PC-9 (cell line): ENCODE data around the gene TSPAN31. TPM values are rescaled to one million over a fixed set of nuclear protein-coding genes. Genes with fewer than 3 reads are reported as not detected.
A peak's percentile ranks its signal among the peaks of the same experiment; 100 is the strongest.

Experiments
- BruUV-seq: library from RNA; stranded (reverse); fragments of 400-500 nt; replicated peaks from 2 replicates; lab custom pipeline; 2021; lab: Mats Ljungman, UMichigan
- CTCF ChIA-PET: fragments of 300-600 bp; sonication (Branson Sonifier 250); formaldehyde crosslinking; loops from one replicate; lab custom pipeline; 2022; ENCODE audit warnings: antibody characterized with exemption; lab: Charles Lee
- POLR2A ChIA-PET: fragments of 300-600 bp; sonication (Branson Sonifier 250); formaldehyde crosslinking; loops from one replicate; lab custom pipeline; 2022; ENCODE audit warnings: antibody characterized with exemption; ENCODE audit not compliant: unreplicated experiment; lab: Charles Lee
- DNase-seq, 2 experiments: peaks; one replicate each; pipeline versions ENCODE4 v3.0.0 to v3.0.0-alpha.2; 2015 to 2022; ENCODE audit warnings: mixed read lengths in 1 of 2
- H2AFZ ChIP-seq: fragments of 200-600 bp; sonication (generic); 2 replicates; pipeline ENCODE4 v1.8.1; 2017; ENCODE audit warnings: antibody characterized with exemption
- H3F3A ChIP-seq: fragments of 200-600 bp; sonication (generic); 2 replicates; pipeline ENCODE4 v1.8.1; 2017; ENCODE audit warnings: antibody characterized with exemption, mild to moderate bottlenecking, low read depth; ENCODE audit not compliant: insufficient read depth
- H3K27ac ChIP-seq: fragments of 200-600 bp; sonication (generic); 2 replicates; pipeline ENCODE4 v1.6.1; 2016; ENCODE audit warnings: mixed run types
- H3K27me3 ChIP-seq: fragments of 200-600 bp; sonication (generic); 2 replicates; pipeline ENCODE4 v1.6.1; 2016; ENCODE audit warnings: low read depth, mixed run types; ENCODE audit not compliant: insufficient read depth
- H3K36me3 ChIP-seq: fragments of 200-600 bp; sonication (generic); 2 replicates; pipeline ENCODE4 v1.6.1; 2016; ENCODE audit warnings: low read depth, mixed run types
- H3K4me1 ChIP-seq: fragments of 200-600 bp; sonication (generic); replicated peaks from 2 replicates; pipeline ENCODE4 v1.6.1; 2016; ENCODE audit warnings: mixed run types; ENCODE audit not compliant: insufficient read depth
- H3K4me2 ChIP-seq: fragments of 200-600 bp; sonication (generic); 2 replicates; pipeline ENCODE4 v1.6.1; 2017; ENCODE audit warnings: mixed run types
- H3K4me3 ChIP-seq: fragments of 200-600 bp; sonication (generic); 2 replicates; pipeline ENCODE4 v1.6.1; 2016; ENCODE audit warnings: mixed run types
- H3K79me2 ChIP-seq: fragments of 200-600 bp; sonication (generic); 2 replicates; pipeline ENCODE4 v1.6.1; 2017; ENCODE audit warnings: low read depth, mixed run types
- H3K9me2 ChIP-seq: fragments of 200-600 bp; sonication (generic); 2 replicates; pipeline ENCODE4 v1.8.1; 2017; ENCODE audit warnings: mild to moderate bottlenecking; ENCODE audit not compliant: insufficient read depth
- H3K9me3 ChIP-seq: fragments of 200-600 bp; sonication (generic); 2 replicates; pipeline ENCODE4 v1.8.1; 2016; ENCODE audit warnings: low read depth; ENCODE audit not compliant: insufficient read depth
- H4K20me1 ChIP-seq: fragments of 200-600 bp; sonication (generic); 2 replicates; pipeline ENCODE4 v1.8.1; 2017; ENCODE audit not compliant: insufficient read depth
- EZH2 ChIP-seq: fragments of 200-600 bp; sonication (generic); IDR thresholded peaks from 2 replicates; pipeline ENCODE4 v1.8.0; 2017; ENCODE audit warnings: antibody characterized with exemption, low read depth
- intact Hi-C: fragments of 100-400 bp; cut with micrococcal nuclease; formaldehyde crosslinking; loops from one replicate; pipeline ENCODE4 v1.10.0; 2022; ENCODE audit not compliant: unreplicated experiment
- total RNA-seq: library from RNA; stranded (reverse); gene quantifications from 2 replicates; pipeline ENCODE4 v1.2.3, GENCODE V29; 2021
- TF ChIP-seq, protein P1 (sequence below): fragments of 200-600 bp; sonication (generic); conservative IDR thresholded peaks from 2 replicates; pipeline ENCODE4 v1.6.1; 2017; ENCODE audit warnings: mixed run types, antibody characterized with exemption, mild to moderate bottlenecking, moderate library complexity

Gene TSPAN31
- total RNA-seq, 1 experiment from 2014 or later = 18.2 TPM

DNA sequence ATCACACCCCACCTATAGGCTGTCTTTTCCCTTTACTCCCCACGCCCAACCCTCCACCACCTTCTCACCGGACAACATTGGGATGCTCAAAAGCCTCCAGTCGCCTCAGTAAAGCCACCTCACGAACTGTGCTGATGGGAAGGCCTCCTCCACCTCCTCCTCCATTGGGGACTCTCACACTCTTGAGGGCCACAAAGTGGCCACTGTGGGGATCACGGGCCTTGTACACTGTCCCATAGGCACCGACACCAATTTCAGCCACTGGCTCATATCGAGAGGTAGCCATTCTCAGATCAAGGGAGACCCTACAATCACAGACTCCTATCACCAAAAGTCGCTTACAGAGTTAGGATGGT is 6.6 kb downstream of the TSPAN31 start:
- intact Hi-C loops = no loop called here

DNA sequence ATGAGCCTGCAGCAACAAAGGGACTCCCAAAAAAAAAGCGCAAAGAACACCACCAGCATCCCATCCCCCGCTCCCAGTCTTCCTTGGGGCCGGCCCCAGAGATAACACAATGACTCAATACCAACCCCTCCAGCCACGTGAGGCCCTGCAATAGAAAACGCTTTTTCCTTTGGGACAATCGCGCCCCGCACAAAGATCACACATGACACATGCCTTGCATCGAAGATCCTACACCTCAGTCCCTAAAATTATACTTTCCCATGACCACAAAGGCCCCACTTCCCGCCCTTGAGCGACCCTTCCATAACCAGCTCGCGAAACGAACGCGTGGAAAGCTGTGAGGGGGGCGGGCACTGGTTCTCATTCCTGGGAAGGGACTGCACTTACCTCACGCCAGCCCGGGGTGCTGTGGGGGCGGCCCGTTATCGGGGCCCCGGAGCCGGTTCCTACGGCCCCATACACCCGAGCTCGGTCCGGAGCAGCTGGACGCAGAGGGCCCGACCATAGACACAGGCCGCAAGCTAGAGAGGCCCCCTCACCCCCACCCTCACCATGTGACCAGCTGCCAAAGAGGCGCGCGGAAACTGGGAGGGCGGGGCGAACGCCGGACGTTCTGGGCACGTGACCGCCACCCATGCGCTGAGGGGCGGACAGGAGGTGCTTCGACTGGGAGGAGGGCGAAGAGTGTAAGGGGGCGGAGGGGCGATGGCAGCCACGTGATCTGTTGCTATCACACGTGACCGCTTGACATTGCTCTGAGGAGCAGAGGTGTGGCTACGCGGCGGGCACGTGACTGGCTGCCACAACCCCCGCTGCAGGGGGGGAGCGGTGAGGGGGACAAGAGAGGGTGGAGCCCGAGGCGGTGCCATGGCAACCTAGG is 7.2 kb downstream of the TSPAN31 start, which contains the start of gene CDK4:
Gene CDK4, minus strand, starts transcription at position 523 of the 880 bp plus-strand sequence. CDS start 593 bp downstream, outside the sequence.
- peak; percentile 96 to 99 for DNase-seq
- no peaks in the 10 kb centered on the region for H3K27me3 ChIP-seq
- H3K9me2 ChIP-seq = no peaks in the 10 kb centered on the region
- H3K4me2 ChIP-seq = peak within 1 kb of the TSS; percentile 89
- H2AFZ ChIP-seq = peak within 1 kb of the TSS; percentile 94
- H3K4me1 ChIP-seq = peaks cover 27% of the 10 kb centered on the region
- H3K36me3 ChIP-seq = peaks cover 18% of the 10 kb centered on the region
- H4K20me1 ChIP-seq = no peaks in the 10 kb centered on the region
- ChIA-PET POLR2A (interaction anchor here (0.6 kb wide), 1 partner anchor 13 kb away, joined by 10 read pairs; no protein-coding TSS in a partner anchor), CTCF (no interaction called here)
- H3K27ac ChIP-seq = peak within 1 kb of the TSS; percentile 65
- intact Hi-C loops = loop anchor here (2.0 kb wide), 1 partner anchor 229 kb away; the partner anchor contains the start of gene MBD6
- BruUV-seq = TSS peak; percentile 51
- no peaks in the 10 kb centered on the region for H3K9me3 ChIP-seq
- TF ChIP-seq, protein P1, sequence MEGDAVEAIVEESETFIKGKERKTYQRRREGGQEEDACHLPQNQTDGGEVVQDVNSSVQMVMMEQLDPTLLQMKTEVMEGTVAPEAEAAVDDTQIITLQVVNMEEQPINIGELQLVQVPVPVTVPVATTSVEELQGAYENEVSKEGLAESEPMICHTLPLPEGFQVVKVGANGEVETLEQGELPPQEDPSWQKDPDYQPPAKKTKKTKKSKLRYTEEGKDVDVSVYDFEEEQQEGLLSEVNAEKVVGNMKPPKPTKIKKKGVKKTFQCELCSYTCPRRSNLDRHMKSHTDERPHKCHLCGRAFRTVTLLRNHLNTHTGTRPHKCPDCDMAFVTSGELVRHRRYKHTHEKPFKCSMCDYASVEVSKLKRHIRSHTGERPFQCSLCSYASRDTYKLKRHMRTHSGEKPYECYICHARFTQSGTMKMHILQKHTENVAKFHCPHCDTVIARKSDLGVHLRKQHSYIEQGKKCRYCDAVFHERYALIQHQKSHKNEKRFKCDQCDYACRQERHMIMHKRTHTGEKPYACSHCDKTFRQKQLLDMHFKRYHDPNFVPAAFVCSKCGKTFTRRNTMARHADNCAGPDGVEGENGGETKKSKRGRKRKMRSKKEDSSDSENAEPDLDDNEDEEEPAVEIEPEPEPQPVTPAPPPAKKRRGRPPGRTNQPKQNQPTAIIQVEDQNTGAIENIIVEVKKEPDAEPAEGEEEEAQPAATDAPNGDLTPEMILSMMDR = no peak
- no peak for TF ChIP-seq EZH2
- H3K79me2 ChIP-seq = peaks cover 27% of the 10 kb centered on the region
- H3F3A ChIP-seq = peaks cover 34% of the 10 kb centered on the region; the same call in 1 of the 2 replicates
- peak within 1 kb of the TSS; percentile 78 for H3K4me3 ChIP-seq

More for the DNA sequence above, 6.6 kb downstream of the TSPAN31 start:
- Histone ChIP-seq H2AFZ (peak overlapping the region; percentile 94), H3K79me2 (peaks cover 27% of the 10 kb centered on the region), H4K20me1 (no peaks in the 10 kb centered on the region), H3K9me2 (no peaks in the 10 kb centered on the region), H3K4me2 (peak overlapping the region; percentile 89), H3F3A (peaks cover 39% of the 10 kb centered on the region), H3K27me3 (no peaks in the 10 kb centered on the region), H3K36me3 (peaks cover 20% of the 10 kb centered on the region), H3K9me3 (no peaks in the 10 kb centered on the region), H3K27ac (peak overlapping the region; percentile 65; the same call in 1 of the 2 replicates), H3K4me3 (peak overlapping the region; percentile 78), H3K4me1 (peaks cover 27% of the 10 kb centered on the region)
- no peak for TF ChIP-seq EZH2
- TF ChIP-seq, protein P1 = no peak
- no peak for DNase-seq
- POLR2A ChIA-PET = interaction anchor here (0.6 kb wide), 1 partner anchor 12 kb away, joined by 10 read pairs; no protein-coding TSS in a partner anchor
- no TSS peak for BruUV-seq
- CTCF ChIA-PET = no interaction called here

DNA sequence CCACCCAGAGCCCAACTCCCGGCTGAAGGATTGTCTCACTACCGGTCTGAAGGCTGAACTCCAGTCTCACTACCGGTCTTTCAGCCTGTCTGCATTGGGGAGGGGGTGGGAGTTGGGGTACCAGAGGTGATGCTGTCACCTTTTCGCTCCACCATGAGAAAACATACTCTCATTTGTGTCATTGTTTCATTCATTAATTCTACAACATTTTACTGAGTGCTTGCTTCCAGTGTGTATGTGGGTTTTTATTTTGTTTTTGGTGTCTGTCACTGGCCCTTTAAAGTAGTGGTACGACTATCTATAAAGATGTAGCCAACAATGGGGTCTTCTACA is 7.8 kb downstream of the TSPAN31 start:
- Histone ChIP-seq H3K79me2 (peaks cover 27% of the 10 kb centered on the region), H3F3A (peaks cover 29% of the 10 kb centered on the region; the same call in 1 of the 2 replicates), H3K27ac (no peak overlapping the region), H3K4me3 (peak overlapping the region; percentile 51), H4K20me1 (no peaks in the 10 kb centered on the region), H3K4me2 (peak overlapping the region; percentile 74), H3K4me1 (peaks cover 27% of the 10 kb centered on the region), H3K9me2 (no peaks in the 10 kb centered on the region), H2AFZ (no peak overlapping the region), H3K9me3 (no peaks in the 10 kb centered on the region), H3K36me3 (peaks cover 14% of the 10 kb centered on the region), H3K27me3 (no peaks in the 10 kb centered on the region)
- POLR2A ChIA-PET = no interaction called here
- intact Hi-C loops = loop anchor here (2.0 kb wide), 1 partner anchor 230 kb away; the partner anchor contains the start of gene MBD6
- CTCF ChIA-PET = no interaction called here
- no peak for TF ChIP-seq EZH2
- TF ChIP-seq, protein P1 = no peak
- BruUV-seq = no TSS peak
- DNase-seq = no peak
